OCI-LY7 (cell line): ENCODE results near the gene PIEZO2. TPM values are rescaled to one million over a fixed set of nuclear protein-coding genes. Genes with fewer than 3 reads are reported as not detected.

Experiments
- BruUV-seq: library from RNA; stranded (reverse); fragments of 400-500 nt; replicated peaks from 2 replicates; lab custom pipeline; 2021; lab: Mats Ljungman, UMichigan
- CTCF ChIA-PET: fragments of 300-600 bp; sonication (Branson Sonifier 250); formaldehyde crosslinking; loops from one replicate; lab custom pipeline; 2022; ENCODE audit warnings: antibody characterized with exemption; ENCODE audit not compliant: unreplicated experiment; lab: Charles Lee
- POLR2A ChIA-PET: fragments of 300-600 bp; sonication (Branson Sonifier 250); formaldehyde crosslinking; loops from one replicate; lab custom pipeline; 2022; ENCODE audit warnings: antibody characterized with exemption; lab: Charles Lee
- DNase-seq: peaks from one replicate; pipeline ENCODE4 v3.0.0-alpha.2; 2015; ENCODE audit warnings: low spot score
- H2AFZ ChIP-seq: fragments of 200-600 bp; sonication (generic), shearing (Covaris generic); 2 replicates; pipeline ENCODE4 v1.6.1; 2014; ENCODE audit warnings: mild to moderate bottlenecking, antibody characterized with exemption, low read length, moderate library complexity
- H3K27ac ChIP-seq: fragments of 200-600 bp; sonication (generic); 2 replicates; pipeline ENCODE4 v1.5.1; 2014; ENCODE audit warnings: mixed run types, low read depth, mild to moderate bottlenecking, moderate library complexity, low read length, inconsistent platforms; ENCODE audit not compliant: poor library complexity, severe bottlenecking
- H3K36me3 ChIP-seq: fragments of 200-600 bp; sonication (generic); 2 replicates; pipeline ENCODE4 v1.6.1; 2014; ENCODE audit warnings: mild to moderate bottlenecking, antibody characterized with exemption, low read length, moderate library complexity, mixed read lengths; ENCODE audit not compliant: insufficient read depth
- H3K4me1 ChIP-seq: fragments of 200-600 bp; sonication (generic); 2 replicates; pipeline ENCODE4 v1.5.1; 2014; ENCODE audit warnings: mild to moderate bottlenecking, low read length; ENCODE audit not compliant: insufficient read depth, poor library complexity, severe bottlenecking
- H3K4me2 ChIP-seq: fragments of 200-600 bp; sonication (generic); 2 replicates; pipeline ENCODE4 v1.6.1; 2014; ENCODE audit warnings: mild to moderate bottlenecking, low read length
- H3K4me3 ChIP-seq: fragments of 200-600 bp; sonication (generic); 2 replicates; pipeline ENCODE4 v1.5.1; 2014; ENCODE audit warnings: mild to moderate bottlenecking, low read depth, low read length; ENCODE audit not compliant: poor library complexity, severe bottlenecking
- H3K79me2 ChIP-seq: fragments of 200-600 bp; sonication (generic); 2 replicates; pipeline ENCODE4 v1.6.1; 2016; ENCODE audit warnings: low read depth, mild to moderate bottlenecking, low read length, moderate library complexity, mixed read lengths; ENCODE audit not compliant: insufficient read depth
- H3K9me2 ChIP-seq: fragments of 200-600 bp; sonication (generic); 2 replicates; pipeline ENCODE4 v1.6.1; 2016; ENCODE audit warnings: mild to moderate bottlenecking, low read length, mixed read lengths; ENCODE audit not compliant: insufficient read depth
- H3K9me3 ChIP-seq: fragments of 200-600 bp; sonication (generic); 2 replicates; pipeline ENCODE4 v1.6.1; 2014; ENCODE audit warnings: mild to moderate bottlenecking, mixed run types, low read length, mixed read lengths
- H4K20me1 ChIP-seq: fragments of 200-600 bp; sonication (generic); 2 replicates; pipeline ENCODE4 v1.6.1; 2014; ENCODE audit warnings: mild to moderate bottlenecking, antibody characterized with exemption, low read length, moderate library complexity, mixed read lengths; ENCODE audit not compliant: insufficient read depth
- EZH2phosphoT487 ChIP-seq: fragments of 200-600 bp; sonication (generic); IDR thresholded peaks from 2 replicates; pipeline ENCODE4 v1.6.1; 2018; ENCODE audit warnings: low read depth, borderline replicate concordance, mild to moderate bottlenecking, mixed run types, antibody characterized with exemption, low read length, moderate library complexity, mixed read lengths
- intact Hi-C: fragments of 100-400 bp; cut with micrococcal nuclease; formaldehyde crosslinking; loops from one replicate; pipeline ENCODE4 v1.10.0; 2022; ENCODE audit not compliant: unreplicated experiment
- total RNA-seq, 2 experiments: library from RNA; depleted of rRNA in 1 of 2; stranded (reverse); fragments of >200 nt in 1 of 2; shearing (Covaris generic) in 1 of 2; gene quantifications; 2 replicates each; pipeline ENCODE4 v1.2.3, GENCODE V29; 2014 to 2022
- TF ChIP-seq, protein P1 (sequence below): fragments of 200-600 bp; sonication (generic); conservative IDR thresholded peaks from 2 replicates; pipeline ENCODE4 v1.5.1; 2014; ENCODE audit warnings: mild to moderate bottlenecking, antibody characterized with exemption, low read length, moderate library complexity, mixed read lengths

Gene PIEZO2
- total RNA-seq, 2 experiments from 2014 or later: 0.95 to 3.3 TPM

DNA sequence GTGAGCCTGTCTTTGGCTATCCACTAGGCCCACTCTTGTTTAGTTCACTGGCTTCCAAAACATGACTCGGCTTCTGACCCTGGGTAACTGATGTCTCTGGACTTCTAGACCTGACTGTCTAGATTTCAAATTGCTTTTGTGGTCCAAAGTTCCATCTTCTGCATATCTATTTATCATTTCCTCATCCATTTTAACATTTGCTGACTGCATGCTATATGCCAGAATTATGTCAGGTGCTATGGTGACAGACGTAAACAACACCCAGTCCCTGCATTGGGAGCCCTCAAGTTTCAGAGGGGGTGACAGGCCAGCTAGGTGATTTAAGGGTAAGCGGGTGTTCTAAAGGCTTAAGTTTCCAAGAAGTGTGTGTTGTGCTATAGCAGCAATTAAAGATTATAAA lies 140.9 kb downstream of the PIEZO2 start:
- no TSS peak for BruUV-seq
- Histone ChIP-seq H3K4me2 (no peak overlapping the region), H2AFZ (no peak overlapping the region), H3K9me3 (peaks cover 5% of the 10 kb centered on the region; the same call in 1 of the 2 replicates), H4K20me1 (no peaks in the 10 kb centered on the region), H3K27ac (no peak overlapping the region), H3K4me3 (no peak overlapping the region), H3K79me2 (no peaks in the 10 kb centered on the region), H3K4me1 (no peaks in the 10 kb centered on the region), H3K36me3 (no peaks in the 10 kb centered on the region), H3K9me2 (no peaks in the 10 kb centered on the region)
- POLR2A ChIA-PET: interaction anchor here (0.6 to 1.1 kb wide), 2 partner anchors 12 to 18 kb away, joined by 3 to 4 read pairs; no protein-coding TSS in a partner anchor
- no peak for TF ChIP-seq EZH2phosphoT487
- TF ChIP-seq, protein P1, sequence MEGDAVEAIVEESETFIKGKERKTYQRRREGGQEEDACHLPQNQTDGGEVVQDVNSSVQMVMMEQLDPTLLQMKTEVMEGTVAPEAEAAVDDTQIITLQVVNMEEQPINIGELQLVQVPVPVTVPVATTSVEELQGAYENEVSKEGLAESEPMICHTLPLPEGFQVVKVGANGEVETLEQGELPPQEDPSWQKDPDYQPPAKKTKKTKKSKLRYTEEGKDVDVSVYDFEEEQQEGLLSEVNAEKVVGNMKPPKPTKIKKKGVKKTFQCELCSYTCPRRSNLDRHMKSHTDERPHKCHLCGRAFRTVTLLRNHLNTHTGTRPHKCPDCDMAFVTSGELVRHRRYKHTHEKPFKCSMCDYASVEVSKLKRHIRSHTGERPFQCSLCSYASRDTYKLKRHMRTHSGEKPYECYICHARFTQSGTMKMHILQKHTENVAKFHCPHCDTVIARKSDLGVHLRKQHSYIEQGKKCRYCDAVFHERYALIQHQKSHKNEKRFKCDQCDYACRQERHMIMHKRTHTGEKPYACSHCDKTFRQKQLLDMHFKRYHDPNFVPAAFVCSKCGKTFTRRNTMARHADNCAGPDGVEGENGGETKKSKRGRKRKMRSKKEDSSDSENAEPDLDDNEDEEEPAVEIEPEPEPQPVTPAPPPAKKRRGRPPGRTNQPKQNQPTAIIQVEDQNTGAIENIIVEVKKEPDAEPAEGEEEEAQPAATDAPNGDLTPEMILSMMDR: no peak
- intact Hi-C loops: no loop called here
- CTCF ChIA-PET: no interaction called here
- DNase-seq: no peak

- CTCF ChIA-PET: no interaction called here
- no peak for TF ChIP-seq EZH2phosphoT487
- TF ChIP-seq, protein P1: no peak
- Histone ChIP-seq H3K79me2 (no peaks in the 10 kb centered on the region), H3K36me3 (no peaks in the 10 kb centered on the region), H3K9me2 (no peaks in the 10 kb centered on the region), H4K20me1 (no peaks in the 10 kb centered on the region), H3K4me1 (no peaks in the 10 kb centered on the region), H2AFZ (no peak overlapping the region), H3K9me3 (peaks cover 5% of the 10 kb centered on the region; the same call in 1 of the 2 replicates), H3K27ac (no peak overlapping the region), H3K4me2 (no peak overlapping the region), H3K4me3 (no peak overlapping the region)
- POLR2A ChIA-PET: interaction anchor here (1.2 kb wide), 1 partner anchor 16 kb away, joined by 6 read pairs; no protein-coding TSS in a partner anchor
- BruUV-seq: no TSS peak
- intact Hi-C loops: no loop called here
- DNase-seq: no peak
Observed at GRCh38 chr18:11005528-11005927, 143.8 kb downstream of the PIEZO2 start.

GRCh38 chr18:11004951-11005350 lies 144.4 kb downstream of the PIEZO2 start:
- H3K4me1 ChIP-seq: no peaks in the 10 kb centered on the region
- no peak for DNase-seq
- intact Hi-C loops: no loop called here
- no peaks in the 10 kb centered on the region for H3K79me2 ChIP-seq
- H3K4me3 ChIP-seq: no peak overlapping the region
- H2AFZ ChIP-seq: no peak overlapping the region
- no peak overlapping the region for H3K4me2 ChIP-seq
- BruUV-seq: no TSS peak
- no peaks in the 10 kb centered on the region for H3K9me2 ChIP-seq
- POLR2A ChIA-PET: interaction anchor here (1.2 kb wide), 1 partner anchor 16 kb away, joined by 6 read pairs; no protein-coding TSS in a partner anchor
- CTCF ChIA-PET: no interaction called here
- peaks cover 5% of the 10 kb centered on the region; the same call in 1 of the 2 replicates for H3K9me3 ChIP-seq
- TF ChIP-seq, protein P1: no peak
- TF ChIP-seq EZH2phosphoT487: no peak
- no peaks in the 10 kb centered on the region for H3K36me3 ChIP-seq
- H4K20me1 ChIP-seq: no peaks in the 10 kb centered on the region
- no peak overlapping the region for H3K27ac ChIP-seq
